GM23338 (cell line): ENCODE results near the gene ZBTB34. TPM values are rescaled to one million over a fixed set of nuclear protein-coding genes. Genes with fewer than 3 reads are reported as not detected.

Experiments used
- ATAC-seq: fragments of 200-7000 bp; cut with Tn5 transposase; 3 replicates; pipeline ENCODE4 v1.9.1; 2020
- DNase-seq: peaks from one replicate; pipeline ENCODE4 v3.0.0-alpha.2; 2015; ENCODE audit warnings: low spot score
- H2AFZ ChIP-seq: fragments of 200-600 bp; sonication (generic); 2 replicates; pipeline ENCODE4 v1.8.0; 2016; ENCODE audit warnings: antibody characterized with exemption, mild to moderate bottlenecking, moderate library complexity
- H3F3A ChIP-seq: fragments of 200-600 bp; sonication (generic); replicated peaks from 2 replicates; pipeline ENCODE4 v1.8.0; 2017; ENCODE audit warnings: antibody characterized with exemption, mixed run types, low read depth
- H3K27ac ChIP-seq: fragments of 200-600 bp; sonication (generic); 2 replicates; pipeline ENCODE4 v1.6.1; 2016; ENCODE audit warnings: low read depth
- H3K27me3 ChIP-seq: fragments of 200-600 bp; sonication (generic); 2 replicates; pipeline ENCODE4 v1.8.0; 2016; ENCODE audit warnings: mild to moderate bottlenecking, mixed run types, moderate library complexity; ENCODE audit not compliant: insufficient read depth
- H3K36me3 ChIP-seq: fragments of 200-600 bp; sonication (generic); 2 replicates; pipeline ENCODE4 v1.8.0; 2016; ENCODE audit warnings: mild to moderate bottlenecking; ENCODE audit not compliant: insufficient read depth
- H3K4me1 ChIP-seq: fragments of 200-600 bp; sonication (generic); 2 replicates; pipeline ENCODE4 v1.8.0; 2016; ENCODE audit warnings: mild to moderate bottlenecking, moderate library complexity; ENCODE audit not compliant: insufficient read depth
- H3K4me2 ChIP-seq: fragments of 200-600 bp; sonication (generic); 2 replicates; pipeline ENCODE4 v1.7.1; 2017; ENCODE audit warnings: mixed run types
- H3K4me3 ChIP-seq: fragments of 200-600 bp; sonication (generic); 2 replicates; pipeline ENCODE4 v1.6.1; 2016; ENCODE audit warnings: mixed run types
- H3K79me2 ChIP-seq: fragments of 200-600 bp; sonication (generic); replicated peaks from 2 replicates; pipeline ENCODE4 v1.8.0; 2017; ENCODE audit warnings: mild to moderate bottlenecking; ENCODE audit not compliant: insufficient read depth
- H3K9me2 ChIP-seq: fragments of 200-600 bp; sonication (generic); 2 replicates; pipeline ENCODE4 v1.8.0; 2017; ENCODE audit not compliant: insufficient read depth
- H4K20me1 ChIP-seq: fragments of 200-600 bp; sonication (generic); replicated peaks from 2 replicates; pipeline ENCODE4 v1.8.0; 2017; ENCODE audit warnings: mild to moderate bottlenecking; ENCODE audit not compliant: insufficient read depth
- H3K27ac Mint-ChIP-seq: 2 replicates; pipeline ENCODE4 v1.8.0; 2020; ENCODE audit warnings: inconsistent platforms, mild to moderate bottlenecking, moderate library complexity, mixed read lengths
- H3K27me3 Mint-ChIP-seq: 3 replicates; pipeline ENCODE4 v1.8.0; 2022; ENCODE audit warnings: low read depth, mild to moderate bottlenecking, moderate library complexity, mixed read lengths, inconsistent platforms; ENCODE audit not compliant: insufficient read depth, poor library complexity
- H3K36me3 Mint-ChIP-seq: 3 replicates; pipeline ENCODE4 v1.8.0; 2021; ENCODE audit warnings: low read depth, mild to moderate bottlenecking, inconsistent platforms, moderate library complexity, mixed read lengths
- H3K4me1 Mint-ChIP-seq: 3 replicates; pipeline ENCODE4 v1.8.0; 2020; ENCODE audit warnings: mild to moderate bottlenecking, inconsistent platforms, mixed read lengths
- H3K4me3 Mint-ChIP-seq: 3 replicates; pipeline ENCODE4 v1.8.0; 2021; ENCODE audit warnings: moderate library complexity, mild to moderate bottlenecking, inconsistent platforms, mixed read lengths
- H3K9me3 Mint-ChIP-seq: 3 replicates; pipeline ENCODE4 v1.8.0; 2020; ENCODE audit warnings: moderate library complexity, mild to moderate bottlenecking, inconsistent platforms, mixed read lengths
- CREB1 ChIP-seq: fragments of 250-450 bp; sonication (Bioruptor Pico); IDR thresholded peaks from 2 replicates; pipeline ENCODE4 v1.5.0; 2020; ENCODE audit warnings: low read depth, mild to moderate bottlenecking, moderate library complexity
- EZH2phosphoT487 ChIP-seq: fragments of 200-600 bp; sonication (generic); IDR thresholded peaks from one replicate; pipeline ENCODE4 v1.8.1; 2018; ENCODE audit warnings: antibody characterized with exemption; ENCODE audit not compliant: unreplicated experiment
- JUNB ChIP-seq: IDR thresholded peaks from one replicate; pipeline ENCODE4 v1.6.1; 2016; ENCODE audit warnings: antibody characterized with exemption; ENCODE audit not compliant: unreplicated experiment
- STAT1 ChIP-seq: IDR thresholded peaks from one replicate; pipeline ENCODE4 v1.6.1; 2016; ENCODE audit warnings: antibody characterized with exemption; ENCODE audit not compliant: unreplicated experiment
- ZNF114 ChIP-seq: fragments of 250-450 bp; sonication (Bioruptor Pico); IDR thresholded peaks from 2 replicates; pipeline ENCODE4 v1.5.0; 2020; ENCODE audit warnings: mild to moderate bottlenecking, moderate library complexity
- ZNF331 ChIP-seq: fragments of 250-450 bp; sonication (Bioruptor Pico); IDR thresholded peaks from 2 replicates; pipeline ENCODE4 v1.5.0; 2020; ENCODE audit warnings: low read depth, mild to moderate bottlenecking, moderate library complexity
- polyA plus RNA-seq: library from polyadenylated mRNA; unstranded; fragments of >200 nt; fragmentation: Nextera tagmentation; extraction: Ambion mirVana; gene quantifications from 2 replicates; pipeline ENCODE4 v1.2.1, GENCODE V29; 2016
- total RNA-seq: library from RNA; depleted of rRNA; stranded (reverse); fragments of >200 nt; shearing (Covaris generic); gene quantifications from 2 replicates; pipeline ENCODE4 v1.2.3, GENCODE V29; 2014
- TF ChIP-seq, protein P1 (sequence below): fragments of 250-450 bp; sonication (Bioruptor Pico); IDR thresholded peaks from 2 replicates; pipeline ENCODE4 v1.5.0; 2020; ENCODE audit warnings: mild to moderate bottlenecking, moderate library complexity
- TF ChIP-seq, protein P2 (sequence below), 2 experiments: fragments of 200-600 bp in 1 of 2; sonication (generic) in 1 of 2; conservative IDR thresholded peaks; 2 replicates each; pipeline versions ENCODE4 v1.5.1 to v1.6.1; 2016 to 2017; ENCODE audit warnings: antibody characterized with exemption in 2 of 2, low read depth in 2 of 2, mild to moderate bottlenecking in 2 of 2, moderate library complexity in 1 of 2
- TF ChIP-seq, protein P3 (sequence below): IDR thresholded peaks from one replicate; pipeline ENCODE4 v1.6.1; 2018; ENCODE audit warnings: antibody characterized with exemption; ENCODE audit not compliant: unreplicated experiment
- TF ChIP-seq, protein P4 (sequence below): IDR thresholded peaks from 2 replicates; pipeline ENCODE4 v1.6.1; 2016; ENCODE audit warnings: antibody characterized with exemption

Gene ZBTB34
- total and polyA plus RNA-seq, 2 experiments from 2014 or later = 6.4 to 21.9 TPM

DNA sequence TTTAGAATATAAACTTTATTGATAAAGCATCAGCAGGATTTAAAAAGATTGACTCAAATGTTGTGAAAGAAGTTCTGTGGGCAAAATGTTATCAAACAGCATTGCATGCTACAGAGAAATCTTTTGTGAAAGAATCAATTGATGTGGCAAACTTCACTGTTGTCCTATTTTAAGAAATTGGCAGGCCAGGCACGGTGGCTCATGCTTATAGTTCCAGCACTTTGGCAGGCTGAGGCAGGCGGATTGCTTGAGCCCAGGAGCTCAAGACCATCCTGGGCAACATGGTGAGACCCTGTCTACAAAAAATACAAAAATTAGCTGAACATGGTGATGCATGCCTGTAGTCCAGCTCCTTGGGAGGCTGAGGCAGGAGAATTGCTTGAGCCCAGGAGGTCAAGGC lies 38.2 kb upstream of the ZBTB34 start (continued):
- TF ChIP-seq, protein P1, sequence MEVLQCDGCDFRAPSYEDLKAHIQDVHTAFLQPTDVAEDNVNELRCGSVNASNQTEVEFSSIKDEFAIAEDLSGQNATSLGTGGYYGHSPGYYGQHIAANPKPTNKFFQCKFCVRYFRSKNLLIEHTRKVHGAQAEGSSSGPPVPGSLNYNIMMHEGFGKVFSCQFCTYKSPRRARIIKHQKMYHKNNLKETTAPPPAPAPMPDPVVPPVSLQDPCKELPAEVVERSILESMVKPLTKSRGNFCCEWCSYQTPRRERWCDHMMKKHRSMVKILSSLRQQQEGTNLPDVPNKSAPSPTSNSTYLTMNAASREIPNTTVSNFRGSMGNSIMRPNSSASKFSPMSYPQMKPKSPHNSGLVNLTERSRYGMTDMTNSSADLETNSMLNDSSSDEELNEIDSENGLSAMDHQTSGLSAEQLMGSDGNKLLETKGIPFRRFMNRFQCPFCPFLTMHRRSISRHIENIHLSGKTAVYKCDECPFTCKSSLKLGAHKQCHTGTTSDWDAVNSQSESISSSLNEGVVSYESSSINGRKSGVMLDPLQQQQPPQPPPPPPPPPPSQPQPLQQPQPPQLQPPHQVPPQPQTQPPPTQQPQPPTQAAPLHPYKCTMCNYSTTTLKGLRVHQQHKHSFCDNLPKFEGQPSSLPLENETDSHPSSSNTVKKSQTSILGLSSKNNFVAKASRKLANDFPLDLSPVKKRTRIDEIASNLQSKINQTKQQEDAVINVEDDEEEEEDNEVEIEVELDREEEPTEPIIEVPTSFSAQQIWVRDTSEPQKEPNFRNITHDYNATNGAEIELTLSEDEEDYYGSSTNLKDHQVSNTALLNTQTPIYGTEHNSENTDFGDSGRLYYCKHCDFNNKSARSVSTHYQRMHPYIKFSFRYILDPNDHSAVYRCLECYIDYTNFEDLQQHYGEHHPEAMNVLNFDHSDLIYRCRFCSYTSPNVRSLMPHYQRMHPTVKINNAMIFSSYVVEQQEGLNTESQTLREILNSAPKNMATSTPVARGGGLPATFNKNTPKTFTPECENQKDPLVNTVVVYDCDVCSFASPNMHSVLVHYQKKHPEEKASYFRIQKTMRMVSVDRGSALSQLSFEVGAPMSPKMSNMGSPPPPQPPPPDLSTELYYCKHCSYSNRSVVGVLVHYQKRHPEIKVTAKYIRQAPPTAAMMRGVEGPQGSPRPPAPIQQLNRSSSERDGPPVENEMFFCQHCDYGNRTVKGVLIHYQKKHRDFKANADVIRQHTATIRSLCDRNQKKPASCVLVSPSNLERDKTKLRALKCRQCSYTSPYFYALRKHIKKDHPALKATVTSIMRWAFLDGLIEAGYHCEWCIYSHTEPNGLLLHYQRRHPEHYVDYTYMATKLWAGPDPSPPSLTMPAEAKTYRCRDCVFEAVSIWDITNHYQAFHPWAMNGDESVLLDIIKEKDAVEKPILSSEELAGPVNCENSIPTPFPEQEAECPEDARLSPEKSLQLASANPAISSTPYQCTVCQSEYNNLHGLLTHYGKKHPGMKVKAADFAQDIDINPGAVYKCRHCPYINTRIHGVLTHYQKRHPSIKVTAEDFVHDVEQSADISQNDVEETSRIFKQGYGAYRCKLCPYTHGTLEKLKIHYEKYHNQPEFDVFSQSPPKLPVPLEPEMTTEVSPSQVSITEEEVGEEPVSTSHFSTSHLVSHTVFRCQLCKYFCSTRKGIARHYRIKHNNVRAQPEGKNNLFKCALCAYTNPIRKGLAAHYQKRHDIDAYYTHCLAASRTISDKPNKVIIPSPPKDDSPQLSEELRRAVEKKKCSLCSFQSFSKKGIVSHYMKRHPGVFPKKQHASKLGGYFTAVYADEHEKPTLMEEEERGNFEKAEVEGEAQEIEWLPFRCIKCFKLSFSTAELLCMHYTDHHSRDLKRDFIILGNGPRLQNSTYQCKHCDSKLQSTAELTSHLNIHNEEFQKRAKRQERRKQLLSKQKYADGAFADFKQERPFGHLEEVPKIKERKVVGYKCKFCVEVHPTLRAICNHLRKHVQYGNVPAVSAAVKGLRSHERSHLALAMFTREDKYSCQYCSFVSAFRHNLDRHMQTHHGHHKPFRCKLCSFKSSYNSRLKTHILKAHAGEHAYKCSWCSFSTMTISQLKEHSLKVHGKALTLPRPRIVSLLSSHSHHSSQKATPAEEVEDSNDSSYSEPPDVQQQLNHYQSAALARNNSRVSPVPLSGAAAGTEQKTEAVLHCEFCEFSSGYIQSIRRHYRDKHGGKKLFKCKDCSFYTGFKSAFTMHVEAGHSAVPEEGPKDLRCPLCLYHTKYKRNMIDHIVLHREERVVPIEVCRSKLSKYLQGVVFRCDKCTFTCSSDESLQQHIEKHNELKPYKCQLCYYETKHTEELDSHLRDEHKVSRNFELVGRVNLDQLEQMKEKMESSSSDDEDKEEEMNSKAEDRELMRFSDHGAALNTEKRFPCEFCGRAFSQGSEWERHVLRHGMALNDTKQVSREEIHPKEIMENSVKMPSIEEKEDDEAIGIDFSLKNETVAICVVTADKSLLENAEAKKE (CRISPR knock-in tag) = no peak
- no peak for TF ChIP-seq ZNF331 (CRISPR knock-in tag)
- no peak for TF ChIP-seq ZNF114 (CRISPR knock-in tag)
- TF ChIP-seq JUNB = no peak
- TF ChIP-seq EZH2phosphoT487 = no peak
- TF ChIP-seq, protein P2, sequence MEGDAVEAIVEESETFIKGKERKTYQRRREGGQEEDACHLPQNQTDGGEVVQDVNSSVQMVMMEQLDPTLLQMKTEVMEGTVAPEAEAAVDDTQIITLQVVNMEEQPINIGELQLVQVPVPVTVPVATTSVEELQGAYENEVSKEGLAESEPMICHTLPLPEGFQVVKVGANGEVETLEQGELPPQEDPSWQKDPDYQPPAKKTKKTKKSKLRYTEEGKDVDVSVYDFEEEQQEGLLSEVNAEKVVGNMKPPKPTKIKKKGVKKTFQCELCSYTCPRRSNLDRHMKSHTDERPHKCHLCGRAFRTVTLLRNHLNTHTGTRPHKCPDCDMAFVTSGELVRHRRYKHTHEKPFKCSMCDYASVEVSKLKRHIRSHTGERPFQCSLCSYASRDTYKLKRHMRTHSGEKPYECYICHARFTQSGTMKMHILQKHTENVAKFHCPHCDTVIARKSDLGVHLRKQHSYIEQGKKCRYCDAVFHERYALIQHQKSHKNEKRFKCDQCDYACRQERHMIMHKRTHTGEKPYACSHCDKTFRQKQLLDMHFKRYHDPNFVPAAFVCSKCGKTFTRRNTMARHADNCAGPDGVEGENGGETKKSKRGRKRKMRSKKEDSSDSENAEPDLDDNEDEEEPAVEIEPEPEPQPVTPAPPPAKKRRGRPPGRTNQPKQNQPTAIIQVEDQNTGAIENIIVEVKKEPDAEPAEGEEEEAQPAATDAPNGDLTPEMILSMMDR (conservative IDR thresholded peaks at IDR 0.05; ENCODE audit: low read depth in 2 of 2) = no peak

DNA sequence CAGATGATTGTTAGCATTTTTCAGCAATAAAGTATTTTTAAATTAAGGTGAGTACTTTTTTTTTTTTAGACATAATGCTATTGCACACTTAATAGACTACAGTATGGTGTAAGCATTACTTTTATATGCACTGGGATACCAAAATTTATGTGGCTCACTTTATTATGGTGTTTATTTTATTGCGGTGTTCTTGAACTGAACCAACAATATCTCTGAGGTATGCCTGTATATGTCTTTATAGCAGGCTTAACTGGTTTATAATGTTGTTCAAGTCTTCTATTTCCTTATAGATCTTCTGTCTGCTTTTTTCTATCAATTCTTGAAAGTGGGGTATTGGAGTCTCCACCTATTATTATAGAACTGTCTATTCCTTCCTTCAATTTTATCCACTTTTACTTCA lies 37.6 kb upstream of the ZBTB34 start:
- TF ChIP-seq ZNF331 (CRISPR knock-in tag) = no peak
- TF ChIP-seq, protein P2 (conservative IDR thresholded peaks at IDR 0.05; ENCODE audit: low read depth in 2 of 2) = no peak
- no peak for TF ChIP-seq CREB1 (CRISPR knock-in tag)
- TF ChIP-seq, protein P3, sequence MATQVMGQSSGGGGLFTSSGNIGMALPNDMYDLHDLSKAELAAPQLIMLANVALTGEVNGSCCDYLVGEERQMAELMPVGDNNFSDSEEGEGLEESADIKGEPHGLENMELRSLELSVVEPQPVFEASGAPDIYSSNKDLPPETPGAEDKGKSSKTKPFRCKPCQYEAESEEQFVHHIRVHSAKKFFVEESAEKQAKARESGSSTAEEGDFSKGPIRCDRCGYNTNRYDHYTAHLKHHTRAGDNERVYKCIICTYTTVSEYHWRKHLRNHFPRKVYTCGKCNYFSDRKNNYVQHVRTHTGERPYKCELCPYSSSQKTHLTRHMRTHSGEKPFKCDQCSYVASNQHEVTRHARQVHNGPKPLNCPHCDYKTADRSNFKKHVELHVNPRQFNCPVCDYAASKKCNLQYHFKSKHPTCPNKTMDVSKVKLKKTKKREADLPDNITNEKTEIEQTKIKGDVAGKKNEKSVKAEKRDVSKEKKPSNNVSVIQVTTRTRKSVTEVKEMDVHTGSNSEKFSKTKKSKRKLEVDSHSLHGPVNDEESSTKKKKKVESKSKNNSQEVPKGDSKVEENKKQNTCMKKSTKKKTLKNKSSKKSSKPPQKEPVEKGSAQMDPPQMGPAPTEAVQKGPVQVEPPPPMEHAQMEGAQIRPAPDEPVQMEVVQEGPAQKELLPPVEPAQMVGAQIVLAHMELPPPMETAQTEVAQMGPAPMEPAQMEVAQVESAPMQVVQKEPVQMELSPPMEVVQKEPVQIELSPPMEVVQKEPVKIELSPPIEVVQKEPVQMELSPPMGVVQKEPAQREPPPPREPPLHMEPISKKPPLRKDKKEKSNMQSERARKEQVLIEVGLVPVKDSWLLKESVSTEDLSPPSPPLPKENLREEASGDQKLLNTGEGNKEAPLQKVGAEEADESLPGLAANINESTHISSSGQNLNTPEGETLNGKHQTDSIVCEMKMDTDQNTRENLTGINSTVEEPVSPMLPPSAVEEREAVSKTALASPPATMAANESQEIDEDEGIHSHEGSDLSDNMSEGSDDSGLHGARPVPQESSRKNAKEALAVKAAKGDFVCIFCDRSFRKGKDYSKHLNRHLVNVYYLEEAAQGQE = no peak
- TF ChIP-seq STAT1 = no peak
- TF ChIP-seq, protein P4, sequence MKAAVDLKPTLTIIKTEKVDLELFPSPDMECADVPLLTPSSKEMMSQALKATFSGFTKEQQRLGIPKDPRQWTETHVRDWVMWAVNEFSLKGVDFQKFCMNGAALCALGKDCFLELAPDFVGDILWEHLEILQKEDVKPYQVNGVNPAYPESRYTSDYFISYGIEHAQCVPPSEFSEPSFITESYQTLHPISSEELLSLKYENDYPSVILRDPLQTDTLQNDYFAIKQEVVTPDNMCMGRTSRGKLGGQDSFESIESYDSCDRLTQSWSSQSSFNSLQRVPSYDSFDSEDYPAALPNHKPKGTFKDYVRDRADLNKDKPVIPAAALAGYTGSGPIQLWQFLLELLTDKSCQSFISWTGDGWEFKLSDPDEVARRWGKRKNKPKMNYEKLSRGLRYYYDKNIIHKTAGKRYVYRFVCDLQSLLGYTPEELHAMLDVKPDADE = no peak
- Histone ChIP-seq H3F3A (no peaks in the 10 kb centered on the region), H3K4me2 (no peak overlapping the region), H4K20me1 (peaks cover 5% of the 10 kb centered on the region), H3K27me3 (no peaks in the 10 kb centered on the region), H2AFZ (no peak overlapping the region), H3K36me3 (no peaks in the 10 kb centered on the region; the same call in 1 of the 2 replicates), H3K27ac (no peak overlapping the region), H3K79me2 (peaks cover 52% of the 10 kb centered on the region), H3K4me1 (no peaks in the 10 kb centered on the region), H3K9me2 (no peaks in the 10 kb centered on the region; the same call in 1 of the 2 replicates), H3K4me3 (no peak overlapping the region)
- peaks cover 37% of the 10 kb centered on the region for H3K36me3 Mint-ChIP-seq
- H3K4me1 Mint-ChIP-seq = no peaks in the 10 kb centered on the region
- no peak for DNase-seq
- H3K9me3 Mint-ChIP-seq = peaks cover 20% of the 10 kb centered on the region
- no peak overlapping the region for H3K27ac Mint-ChIP-seq
- no peaks in the 10 kb centered on the region for H3K27me3 Mint-ChIP-seq
- no peak for ATAC-seq
- no peak overlapping the region for H3K4me3 Mint-ChIP-seq
